Panc1 (cell line): Measurements from ENCODE around the gene DVL1. TPM values are rescaled to one million over a fixed set of nuclear protein-coding genes. Genes with fewer than 3 reads are reported as not detected.

Source experiments
- ATAC-seq: fragments of 200-7000 bp; cut with Tn5 transposase; 2 replicates; pipeline ENCODE4 v1.9.1; 2020; ENCODE audit warnings: mild to moderate bottlenecking, moderate library complexity
- BruUV-seq: library from RNA; stranded (reverse); fragments of 400-500 nt; replicated peaks from 2 replicates; lab custom pipeline; 2021; lab: Mats Ljungman, UMichigan
- CTCF ChIA-PET: fragments of 300-600 bp; sonication (Branson Sonifier 250); formaldehyde crosslinking; loops from one replicate; lab custom pipeline; 2022; ENCODE audit warnings: antibody characterized with exemption; lab: Charles Lee
- POLR2A ChIA-PET: fragments of 300-600 bp; sonication (Branson Sonifier 250); formaldehyde crosslinking; loops from one replicate; lab custom pipeline; 2022; ENCODE audit warnings: antibody characterized with exemption; lab: Charles Lee
- DNase-seq: peaks from one replicate; pipeline ENCODE4 v3.0.0-alpha.2; 2010; ENCODE audit warnings: low read depth, low spot score
- H3K27ac ChIP-seq: 2 replicates; pipeline ENCODE4 v1.5.1; 2011; ENCODE audit warnings: mild to moderate bottlenecking, low read length, inconsistent platforms
- H3K27me3 ChIP-seq: fragments of 200-500 bp; sonication (Bioruptor generic); 2 replicates; pipeline ENCODE4 v1.6.0; 2014; ENCODE audit warnings: low read length, inconsistent platforms; ENCODE audit not compliant: control insufficient read depth, insufficient read depth
- H3K36me3 ChIP-seq: fragments of 200-500 bp; sonication (Bioruptor generic); 2 replicates; pipeline ENCODE4 v1.5.1; 2014; ENCODE audit warnings: inconsistent platforms, mild to moderate bottlenecking, low read length, moderate library complexity; ENCODE audit not compliant: control insufficient read depth, insufficient read depth
- H3K4me1 ChIP-seq: 2 replicates; pipeline ENCODE4 v1.5.1; 2011; ENCODE audit warnings: inconsistent platforms, mild to moderate bottlenecking, low read length, moderate library complexity; ENCODE audit not compliant: control insufficient read depth, insufficient read depth
- H3K4me3 ChIP-seq, 2 experiments: 2 replicates each; pipeline ENCODE4 v1.5.1; 2011 to 2012; ENCODE audit warnings: low read depth in 2 of 2, low read length in 2 of 2, mild to moderate bottlenecking in 2 of 2, inconsistent platforms in 1 of 2, moderate library complexity in 1 of 2
- H3K9me3 ChIP-seq: fragments of 200-500 bp; sonication (Bioruptor generic); 2 replicates; pipeline ENCODE4 v1.5.1; 2014; ENCODE audit warnings: low read depth, mild to moderate bottlenecking, inconsistent platforms, low read length, moderate library complexity; ENCODE audit not compliant: control insufficient read depth, insufficient read depth
- POLR2AphosphoS5 ChIP-seq: IDR thresholded peaks from 2 replicates; pipeline ENCODE4 v1.6.1; 2012; ENCODE audit warnings: mild to moderate bottlenecking, low read depth, low read length, moderate library complexity
- SIN3A ChIP-seq: IDR thresholded peaks from 2 replicates; pipeline ENCODE4 v1.6.1; 2012; ENCODE audit warnings: low read depth, mild to moderate bottlenecking, low read length, moderate library complexity, borderline replicate concordance; ENCODE audit not compliant: insufficient read depth
- TCF7L2 ChIP-seq: IDR thresholded peaks from 2 replicates; pipeline ENCODE4 v1.6.1; 2011; ENCODE audit warnings: mild to moderate bottlenecking, low read depth, low read length, inconsistent platforms
- in situ Hi-C: cut with HindIII; loops from 2 replicates; pipeline ENCODE4 v1.10.0; 2016; ENCODE audit warnings: low sequenced_read_pairs, low pct_unique_long_range_greater_than_20kb
- intact Hi-C: fragments of 100-400 bp; cut with micrococcal nuclease; formaldehyde crosslinking; loops from one replicate; pipeline ENCODE4 v1.10.0; 2022; ENCODE audit not compliant: unreplicated experiment
- total RNA-seq: library from RNA; stranded (reverse); gene quantifications from one replicate; pipeline ENCODE4 v1.2.1, GENCODE V29; 2021; ENCODE audit not compliant: unreplicated experiment
- TF ChIP-seq, protein P1 (sequence below): fragments of 450-650 bp; IDR thresholded peaks from 2 replicates; pipeline ENCODE4 v1.5.1; 2017; ENCODE audit warnings: mild to moderate bottlenecking
- TF ChIP-seq, protein P2 (sequence below), 2 experiments: IDR thresholded peaks; 2 replicates each; pipeline ENCODE4 v1.6.1; 2011 to 2012; ENCODE audit warnings: low read depth in 2 of 2, control low read depth in 1 of 2, low read length in 1 of 2, mild to moderate bottlenecking in 1 of 2, moderate library complexity in 1 of 2; ENCODE audit not compliant: insufficient read depth in 1 of 2

Gene DVL1
- total RNA-seq, 1 experiment from 2014 or later: 144 TPM

DNA sequence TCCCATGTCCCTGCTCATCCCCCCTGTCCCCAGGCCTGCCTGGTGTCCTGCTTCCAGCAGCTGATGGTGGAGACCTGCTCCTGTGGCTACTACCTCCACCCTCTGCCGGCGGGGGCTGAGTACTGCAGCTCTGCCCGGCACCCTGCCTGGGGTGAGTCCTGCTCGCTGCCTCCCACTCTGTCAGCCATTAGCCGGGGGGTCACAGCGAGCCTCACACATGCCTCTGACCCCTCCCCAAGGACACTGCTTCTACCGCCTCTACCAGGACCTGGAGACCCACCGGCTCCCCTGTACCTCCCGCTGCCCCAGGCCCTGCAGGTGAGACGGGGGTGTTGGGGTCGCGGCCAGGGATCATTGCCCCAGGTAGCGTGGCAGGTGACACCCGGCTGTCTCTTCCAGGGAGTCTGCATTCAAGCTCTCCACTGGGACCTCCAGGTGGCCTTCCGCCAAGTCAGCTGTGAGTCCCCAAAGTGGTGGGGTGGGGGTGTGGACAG is 58.9 kb downstream of the DVL1 start:
- POLR2A ChIA-PET: no interaction called here

DNA sequence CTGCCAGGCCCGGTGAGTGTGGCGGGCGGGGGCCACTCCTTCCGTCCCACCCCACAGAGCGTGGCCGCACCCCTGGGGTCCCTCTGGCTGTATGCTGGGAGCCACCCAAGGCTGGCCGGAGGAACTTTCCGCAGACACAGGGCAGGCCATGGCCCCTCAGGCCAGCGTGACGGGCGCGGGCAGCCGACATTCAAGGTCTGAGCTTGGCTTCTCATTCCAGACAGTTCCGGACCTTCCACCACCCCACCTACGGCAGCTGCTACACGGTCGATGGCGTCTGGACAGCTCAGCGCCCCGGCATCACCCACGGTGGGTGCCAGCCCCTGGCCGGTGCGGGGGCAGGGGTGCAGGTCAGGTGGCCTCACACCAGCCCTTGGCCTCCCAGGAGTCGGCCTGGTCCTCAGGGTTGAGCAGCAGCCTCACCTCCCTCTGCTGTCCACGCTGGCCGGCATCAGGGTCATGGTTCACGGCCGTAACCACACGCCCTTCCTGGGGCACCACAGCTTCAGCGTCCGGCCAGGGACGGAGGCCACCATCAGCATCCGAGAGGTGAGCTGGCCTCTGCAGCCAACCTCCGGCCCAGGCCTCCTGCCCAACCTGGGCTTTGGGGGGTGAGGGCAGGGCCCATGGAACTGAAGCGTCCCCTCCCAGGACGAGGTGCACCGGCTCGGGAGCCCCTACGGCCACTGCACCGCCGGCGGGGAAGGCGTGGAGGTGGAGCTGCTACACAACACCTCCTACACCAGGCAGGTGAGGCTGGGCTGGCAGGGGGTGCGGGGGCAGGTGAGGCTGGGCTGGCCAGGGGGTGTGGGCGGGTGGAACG is 61.7 kb downstream of the DVL1 start:
- DNase-seq (no peak), ATAC-seq (no peak)
- TF ChIP-seq TCF7L2 (no peak), SIN3A (no peak), POLR2AphosphoS5 (no peak)
- TF ChIP-seq, protein P1, sequence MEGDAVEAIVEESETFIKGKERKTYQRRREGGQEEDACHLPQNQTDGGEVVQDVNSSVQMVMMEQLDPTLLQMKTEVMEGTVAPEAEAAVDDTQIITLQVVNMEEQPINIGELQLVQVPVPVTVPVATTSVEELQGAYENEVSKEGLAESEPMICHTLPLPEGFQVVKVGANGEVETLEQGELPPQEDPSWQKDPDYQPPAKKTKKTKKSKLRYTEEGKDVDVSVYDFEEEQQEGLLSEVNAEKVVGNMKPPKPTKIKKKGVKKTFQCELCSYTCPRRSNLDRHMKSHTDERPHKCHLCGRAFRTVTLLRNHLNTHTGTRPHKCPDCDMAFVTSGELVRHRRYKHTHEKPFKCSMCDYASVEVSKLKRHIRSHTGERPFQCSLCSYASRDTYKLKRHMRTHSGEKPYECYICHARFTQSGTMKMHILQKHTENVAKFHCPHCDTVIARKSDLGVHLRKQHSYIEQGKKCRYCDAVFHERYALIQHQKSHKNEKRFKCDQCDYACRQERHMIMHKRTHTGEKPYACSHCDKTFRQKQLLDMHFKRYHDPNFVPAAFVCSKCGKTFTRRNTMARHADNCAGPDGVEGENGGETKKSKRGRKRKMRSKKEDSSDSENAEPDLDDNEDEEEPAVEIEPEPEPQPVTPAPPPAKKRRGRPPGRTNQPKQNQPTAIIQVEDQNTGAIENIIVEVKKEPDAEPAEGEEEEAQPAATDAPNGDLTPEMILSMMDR: no peak
- TF ChIP-seq, protein P2, sequence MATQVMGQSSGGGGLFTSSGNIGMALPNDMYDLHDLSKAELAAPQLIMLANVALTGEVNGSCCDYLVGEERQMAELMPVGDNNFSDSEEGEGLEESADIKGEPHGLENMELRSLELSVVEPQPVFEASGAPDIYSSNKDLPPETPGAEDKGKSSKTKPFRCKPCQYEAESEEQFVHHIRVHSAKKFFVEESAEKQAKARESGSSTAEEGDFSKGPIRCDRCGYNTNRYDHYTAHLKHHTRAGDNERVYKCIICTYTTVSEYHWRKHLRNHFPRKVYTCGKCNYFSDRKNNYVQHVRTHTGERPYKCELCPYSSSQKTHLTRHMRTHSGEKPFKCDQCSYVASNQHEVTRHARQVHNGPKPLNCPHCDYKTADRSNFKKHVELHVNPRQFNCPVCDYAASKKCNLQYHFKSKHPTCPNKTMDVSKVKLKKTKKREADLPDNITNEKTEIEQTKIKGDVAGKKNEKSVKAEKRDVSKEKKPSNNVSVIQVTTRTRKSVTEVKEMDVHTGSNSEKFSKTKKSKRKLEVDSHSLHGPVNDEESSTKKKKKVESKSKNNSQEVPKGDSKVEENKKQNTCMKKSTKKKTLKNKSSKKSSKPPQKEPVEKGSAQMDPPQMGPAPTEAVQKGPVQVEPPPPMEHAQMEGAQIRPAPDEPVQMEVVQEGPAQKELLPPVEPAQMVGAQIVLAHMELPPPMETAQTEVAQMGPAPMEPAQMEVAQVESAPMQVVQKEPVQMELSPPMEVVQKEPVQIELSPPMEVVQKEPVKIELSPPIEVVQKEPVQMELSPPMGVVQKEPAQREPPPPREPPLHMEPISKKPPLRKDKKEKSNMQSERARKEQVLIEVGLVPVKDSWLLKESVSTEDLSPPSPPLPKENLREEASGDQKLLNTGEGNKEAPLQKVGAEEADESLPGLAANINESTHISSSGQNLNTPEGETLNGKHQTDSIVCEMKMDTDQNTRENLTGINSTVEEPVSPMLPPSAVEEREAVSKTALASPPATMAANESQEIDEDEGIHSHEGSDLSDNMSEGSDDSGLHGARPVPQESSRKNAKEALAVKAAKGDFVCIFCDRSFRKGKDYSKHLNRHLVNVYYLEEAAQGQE (IDR thresholded peaks at IDR 0.05; ENCODE audit: insufficient read depth in 1 of 2, low read depth in 2 of 2, low read length in 1 of 2): no peak
- POLR2A ChIA-PET: interaction anchor here (0.5 kb wide), 1 partner anchor 100 kb away, joined by 8 read pairs; no protein-coding TSS in a partner anchor
- intact Hi-C loops: no loop called here
- CTCF ChIA-PET: no interaction called here
- no peaks in the 10 kb centered on the region for H3K9me3 ChIP-seq
- in situ Hi-C loops: no loop called here
- no peaks in the 10 kb centered on the region for H3K27me3 ChIP-seq
- H3K36me3 ChIP-seq: no peaks in the 10 kb centered on the region
- H3K27ac ChIP-seq: no peak overlapping the region
- BruUV-seq: no TSS peak
- H3K4me1 ChIP-seq: peaks cover 16% of the 10 kb centered on the region
- H3K4me3 ChIP-seq: no peak overlapping the region

More for the DNA sequence above, 58.9 kb downstream of the DVL1 start:
- Histone ChIP-seq H3K4me3 (no peak overlapping the region), H3K27ac (no peak overlapping the region), H3K36me3 (no peaks in the 10 kb centered on the region), H3K4me1 (peaks cover 12% of the 10 kb centered on the region), H3K27me3 (no peaks in the 10 kb centered on the region), H3K9me3 (no peaks in the 10 kb centered on the region)
- in situ Hi-C loops: no loop called here
- no TSS peak for BruUV-seq
- ATAC-seq: 0 out of 2 replicates have a peak, but pooled peaks have one; percentile 40
- intact Hi-C loops: no loop called here
- TF ChIP-seq SIN3A: no peak
- TF ChIP-seq, protein P1: peak; percentile 85
- CTCF ChIA-PET: interaction anchor here (1.0 kb wide), 1 partner anchor 21 kb away, joined by 3 read pairs; no protein-coding TSS in a partner anchor
- DNase-seq: no peak
